Daoy (cell line): Measurements from ENCODE around the gene CRTAP. TPM values are rescaled to one million over a fixed set of nuclear protein-coding genes. Genes with fewer than 3 reads are reported as not detected.
"Not testable (repeated sequence)": the region's sequence is repeated elsewhere in the genome, so short reads cannot be mapped to it uniquely, and the experiment has no call there.

ENCODE experiments used
- DNase-seq: peaks from one replicate; pipeline ENCODE4 v3.0.0-alpha.2; 2015; ENCODE audit warnings: low read depth
- total RNA-seq: library from RNA; depleted of rRNA; stranded (reverse); fragments of >200 nt; shearing (Covaris generic); gene quantifications from 2 replicates; pipeline ENCODE4 v1.2.3, GENCODE V29; 2014

Gene CRTAP
- total RNA-seq, 1 experiment from 2014 or later: 83.0 TPM

DNA sequence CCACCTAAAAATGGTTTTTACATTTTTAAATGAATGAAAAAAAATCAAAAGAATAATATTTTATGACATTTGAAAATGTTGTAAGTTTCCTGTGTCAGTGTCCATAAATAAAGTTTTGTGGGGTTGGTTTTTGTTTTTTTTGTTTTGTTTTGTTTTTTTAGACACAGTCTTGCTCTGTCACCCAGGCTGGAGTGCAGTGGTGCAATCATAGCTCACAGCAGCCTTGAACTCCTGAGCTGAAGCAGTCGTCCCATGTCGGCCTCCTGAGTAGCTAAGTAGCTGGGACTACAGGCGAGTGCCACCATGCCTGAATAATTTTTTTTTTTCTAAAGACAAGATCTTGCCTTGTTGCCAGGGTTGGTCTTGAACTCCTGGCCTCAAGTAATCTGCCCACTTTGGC lies 14.1 kb upstream of the CRTAP start:
- no peak for DNase-seq

DNA sequence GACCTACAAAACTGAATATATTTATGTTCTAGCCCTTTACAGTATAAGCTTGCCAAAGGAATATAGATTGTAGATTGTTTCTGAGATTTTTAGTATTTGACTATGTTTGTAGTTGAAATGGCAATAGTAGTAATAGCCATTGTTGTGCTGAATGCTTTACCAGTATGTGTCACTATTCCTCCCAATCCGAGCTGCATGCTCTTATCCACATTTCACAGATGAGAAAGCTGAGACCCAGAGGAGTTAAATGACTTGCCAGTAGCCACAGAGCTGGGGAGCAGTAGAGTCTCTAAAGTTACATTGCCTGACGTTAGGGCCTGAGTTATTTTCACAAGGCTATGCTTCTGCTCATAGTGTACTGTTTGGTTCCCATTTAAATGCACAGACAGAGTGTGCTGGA lies 13.6 kb upstream of the CRTAP start:
- no peak for DNase-seq

- no peak for DNase-seq
These were observed 10.8 kb upstream of the CRTAP start for GRCh38 chr3:33103034-33103433.

DNA sequence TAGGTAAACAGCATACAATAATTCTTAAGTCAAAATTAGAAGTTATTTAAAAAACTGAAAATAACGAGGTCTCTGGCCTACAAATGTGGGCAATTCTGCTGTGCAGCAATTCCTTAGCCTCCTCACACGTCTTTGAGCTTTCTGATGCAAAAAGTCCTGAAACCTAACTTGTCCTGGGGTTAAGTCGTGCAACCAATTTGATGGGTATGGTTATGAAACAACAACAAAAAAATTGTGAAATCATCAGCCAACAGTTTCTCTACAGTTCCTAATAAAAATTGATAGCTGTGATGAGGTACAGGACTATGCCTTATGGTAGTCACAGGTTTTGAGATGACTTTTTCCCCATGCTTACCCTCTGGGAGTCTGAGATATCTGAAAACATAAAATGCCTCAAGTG lies 10.3 kb upstream of the CRTAP start:
- DNase-seq: no peak

DNA sequence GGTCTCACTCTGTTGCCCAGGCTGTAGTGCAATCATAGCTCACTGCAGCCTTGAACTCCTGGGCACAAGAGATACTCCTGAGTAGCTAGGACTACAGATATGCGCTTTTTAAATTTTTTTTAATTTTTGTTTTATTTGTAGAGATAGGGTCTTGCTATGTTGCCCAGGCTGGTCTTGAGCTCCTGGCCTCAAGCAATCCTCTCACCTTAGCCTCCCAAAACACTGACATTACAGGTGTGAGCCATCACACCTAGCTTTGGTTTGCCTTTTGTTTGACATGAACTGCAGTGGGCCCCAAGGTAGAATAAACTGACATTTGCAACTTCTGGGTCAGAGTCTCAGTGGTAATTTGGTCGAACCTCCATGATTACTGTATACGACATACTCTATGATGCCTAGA lies 9.0 kb upstream of the CRTAP start:
- DNase-seq: no peak

GRCh38 chr3:33105341-33105948 lies 8.4 kb upstream of the CRTAP start:
- DNase-seq: no peak

DNA sequence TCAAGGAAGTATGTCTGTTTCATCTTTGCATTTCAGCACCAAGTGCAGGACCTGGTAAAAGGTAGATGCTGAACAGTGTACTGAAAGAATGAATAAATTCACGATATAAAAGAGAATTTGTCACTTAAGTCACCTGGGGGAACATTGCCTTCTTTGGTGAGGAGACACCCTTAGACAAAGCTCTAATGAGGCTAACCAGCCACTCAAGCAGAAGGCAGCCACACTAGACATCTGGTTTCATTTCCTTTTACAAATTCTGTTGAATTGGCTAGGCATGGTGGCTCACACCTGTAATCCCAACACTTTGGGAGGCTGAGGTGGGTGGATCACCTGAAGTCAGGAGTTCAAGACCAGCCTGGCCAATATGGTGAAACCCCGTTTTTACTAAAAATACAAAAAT lies 7.0 kb upstream of the CRTAP start:
- not testable (repeated sequence) for DNase-seq

DNA sequence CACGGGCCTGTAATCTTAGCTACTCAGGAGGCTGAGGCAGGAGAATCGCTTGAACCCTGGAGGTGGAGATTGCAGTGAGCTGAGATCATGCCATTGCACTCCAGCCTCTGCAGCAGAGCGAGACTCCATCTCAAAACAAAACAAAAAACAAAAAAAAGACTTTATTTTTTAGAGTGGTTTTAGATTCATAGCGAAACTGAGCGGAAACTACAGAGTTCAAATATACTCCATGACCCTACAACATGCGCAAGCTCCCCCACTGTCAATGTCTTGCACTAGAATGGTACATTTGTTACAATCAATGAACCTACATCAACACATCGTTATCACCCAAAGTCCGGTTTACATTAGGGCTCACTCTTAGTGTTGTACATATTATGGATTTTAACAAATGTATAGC lies 2.2 kb upstream of the CRTAP start:
- DNase-seq: no peak

GRCh38 chr3:33114622-33115023 lies 809 bp downstream of the CRTAP start:
- no peak for DNase-seq

DNA sequence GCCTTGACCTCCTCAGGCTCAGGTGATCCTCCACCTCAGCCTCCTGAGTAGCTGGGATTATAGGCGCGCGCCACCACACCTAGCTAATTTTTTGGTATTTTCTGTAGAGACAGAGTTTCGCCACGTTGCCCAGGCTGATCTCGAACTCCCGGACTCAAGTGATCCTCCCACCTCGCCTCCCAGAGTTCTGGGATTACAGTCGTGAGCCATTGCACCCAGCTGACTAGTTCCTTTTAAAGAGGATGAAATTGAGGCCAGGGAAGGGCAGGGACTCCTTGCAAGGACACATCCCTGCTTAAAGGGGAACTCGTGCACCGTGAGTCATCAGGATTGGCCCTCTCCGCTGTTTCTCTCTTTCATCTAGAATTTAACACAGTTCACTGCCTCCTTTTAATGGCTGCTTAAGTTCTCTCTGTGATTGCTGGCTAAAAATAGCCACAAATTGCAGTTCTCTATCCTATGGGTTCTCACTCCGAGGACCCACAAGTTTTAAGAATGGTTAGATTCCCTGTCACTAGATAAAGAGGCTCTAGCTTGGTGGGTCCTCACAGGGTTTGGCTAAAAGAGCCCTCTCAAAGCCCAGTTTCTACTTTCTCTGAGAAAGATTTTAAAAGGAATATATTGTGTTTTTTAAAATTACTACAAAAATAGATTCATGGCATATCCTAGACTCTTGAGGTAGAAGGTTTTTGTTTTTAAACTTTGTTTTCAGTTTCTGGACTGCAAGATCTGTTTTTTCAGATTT lies 1.4 kb downstream of the CRTAP start:
- peak; percentile 84 for DNase-seq

GRCh38 chr3:33117461-33117860 lies 3.6 kb downstream of the CRTAP start:
- no peak for DNase-seq

- DNase-seq: no peak
These were observed 6.1 kb downstream of the CRTAP start for GRCh38 chr3:33119891-33120290.

GRCh38 chr3:33122991-33123390 lies 9.2 kb downstream of the CRTAP start:
- DNase-seq: no peak

DNA sequence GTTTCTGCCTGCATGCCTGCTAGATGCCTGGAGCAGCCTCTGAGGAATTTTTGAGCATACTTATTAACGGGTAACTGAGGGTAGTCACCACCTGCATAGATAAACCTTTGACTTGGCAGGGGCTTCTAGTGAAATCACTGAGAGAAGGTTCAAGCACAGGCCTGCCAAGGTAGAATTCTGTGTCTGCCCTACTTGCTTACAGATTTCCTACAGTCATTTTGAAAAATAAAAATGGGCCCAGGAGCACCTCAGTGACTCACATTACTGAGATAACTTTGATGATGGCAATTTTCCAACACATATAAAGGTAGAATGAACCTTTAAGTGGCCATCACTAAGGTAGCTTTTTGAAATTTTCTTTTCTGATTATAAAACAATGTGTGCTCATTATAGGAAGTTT lies 10.8 kb downstream of the CRTAP start:
- DNase-seq: no peak

GRCh38 chr3:33125840-33126239 lies 12.0 kb downstream of the CRTAP start:
- DNase-seq: no peak

- DNase-seq: no peak
These were observed 14.9 kb downstream of the CRTAP start for GRCh38 chr3:33128706-33129105.

DNA sequence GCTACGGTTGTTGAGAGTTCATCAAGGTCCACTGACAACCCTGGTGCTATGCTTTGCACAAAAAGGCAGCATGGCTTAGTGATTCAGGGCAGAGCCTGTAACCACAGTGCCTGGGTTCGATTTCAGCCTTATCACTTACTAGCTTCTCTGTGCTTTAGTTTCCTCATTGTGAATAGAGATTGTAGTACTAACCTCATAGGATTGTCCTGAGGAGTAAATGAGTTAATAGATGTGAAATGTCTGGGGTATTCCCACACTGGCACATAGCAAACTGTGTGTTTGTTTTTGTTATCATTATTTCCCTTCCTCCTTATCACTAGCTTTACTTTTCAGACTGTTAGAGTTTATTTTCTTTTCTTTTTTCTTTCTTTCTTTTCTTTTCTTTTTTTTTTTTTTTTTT lies 16.3 kb downstream of the CRTAP start:
- no peak for DNase-seq

GRCh38 chr3:33131331-33132018 lies 17.7 kb downstream of the CRTAP start:
- DNase-seq: peak; percentile 50

DNA sequence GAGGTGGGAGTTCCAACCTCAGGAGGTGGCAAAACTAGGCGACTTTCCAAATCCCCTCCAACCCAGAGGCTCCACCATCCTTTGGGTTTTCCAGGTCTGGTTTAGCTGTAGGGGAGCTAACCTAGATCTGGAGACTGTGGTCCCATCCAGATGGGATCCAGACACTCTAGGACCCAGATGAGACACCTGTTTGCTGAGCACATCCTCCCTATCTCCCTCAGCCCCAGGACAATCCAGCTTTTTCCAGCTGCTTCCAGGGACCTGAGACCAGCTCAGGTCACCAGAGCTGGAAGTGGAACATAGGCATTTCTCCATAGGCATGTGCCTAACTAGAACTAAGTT lies 18.2 kb downstream of the CRTAP start:
- DNase-seq: no peak

DNA sequence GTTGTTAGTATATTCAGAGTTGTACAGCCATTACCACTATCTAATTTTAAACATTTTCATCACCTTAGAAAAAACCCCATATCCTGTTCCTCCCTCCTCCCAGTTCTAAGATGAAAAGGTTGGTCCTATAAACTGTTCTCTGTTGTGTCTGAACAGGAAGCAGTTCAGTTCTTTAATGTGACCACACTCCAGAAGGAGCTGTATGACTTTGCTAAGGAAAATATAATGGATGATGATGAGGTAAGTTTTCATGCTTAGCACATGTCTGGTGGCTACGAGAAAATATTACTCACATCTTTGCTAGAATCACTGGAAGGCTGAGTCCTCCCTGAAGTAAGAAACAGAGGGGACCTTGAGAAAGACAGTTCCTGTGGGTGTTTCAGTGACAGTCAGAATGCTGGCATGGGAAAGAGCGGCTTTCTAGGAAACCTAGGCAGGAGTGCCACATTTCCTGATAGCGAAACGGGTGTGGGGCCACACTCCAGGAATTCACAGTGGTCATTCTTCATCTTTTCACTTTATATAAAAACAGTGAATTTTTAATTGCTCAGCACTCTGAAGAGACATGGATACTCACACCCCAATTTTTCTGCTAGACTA lies 20.3 kb downstream of the CRTAP start:
- DNase-seq: peak; percentile 36

DNA sequence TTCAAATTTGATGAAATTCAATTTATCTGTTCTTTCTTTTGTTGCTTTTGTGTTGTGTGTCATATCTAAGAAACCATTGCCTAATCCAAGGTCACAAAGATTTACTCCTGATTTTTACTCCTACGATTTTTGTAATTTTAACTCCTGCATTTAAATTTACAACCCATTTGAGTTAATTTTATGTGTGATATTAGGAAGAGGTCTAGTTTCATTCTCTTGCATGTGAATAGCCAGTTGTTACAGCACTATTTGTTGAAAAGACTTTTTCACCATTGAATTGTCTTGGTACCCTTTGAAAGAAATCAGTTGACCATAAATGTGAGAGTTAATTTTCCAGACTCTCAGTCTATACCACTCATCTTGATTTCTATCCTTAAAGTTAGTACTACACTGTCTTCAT lies 23.9 kb downstream of the CRTAP start:
- DNase-seq: no peak

- DNase-seq: not testable (repeated sequence)
These were observed 25.3 kb downstream of the CRTAP start for GRCh38 chr3:33139006-33139623.
